ENCODE data around the gene BCKDHB.

BCKDHB gene

GRCh38 chr6:80272988-80273387 is 166.5 kb downstream of the BCKDHB start:
- H3K4me3 ChIP-seq (ENCODE audit: low read depth, low read length), result no peak overlapping the region
- no peak for TF ChIP-seq CTCF (IDR thresholded peaks at IDR 0.05; ENCODE audit: borderline replicate concordance, insufficient read depth, low read depth, low read length)

GRCh38 chr6:80276861-80277260 is 170.4 kb downstream of the BCKDHB start:
- no peak for TF ChIP-seq CTCF (IDR thresholded peaks at IDR 0.05; ENCODE audit: borderline replicate concordance, insufficient read depth, low read depth, low read length)

GRCh38 chr6:80277501-80277900 is 171.0 kb downstream of the BCKDHB start:
- TF ChIP-seq CTCF (IDR thresholded peaks at IDR 0.05; ENCODE audit: borderline replicate concordance, insufficient read depth, low read depth, low read length), result no peak
- no peak overlapping the region for H3K4me3 ChIP-seq (ENCODE audit: low read depth, low read length)

More at GRCh38 chr6:80276861-80277260, 170.4 kb downstream of the BCKDHB start:
- no peak overlapping the region for H3K4me3 ChIP-seq (ENCODE audit: low read depth, low read length)

- H3K4me3 ChIP-seq (ENCODE audit: low read depth, low read length), result no peak overlapping the region
- no peak for TF ChIP-seq CTCF (IDR thresholded peaks at IDR 0.05; ENCODE audit: borderline replicate concordance, insufficient read depth, low read depth, low read length)
Measured at GRCh38 chr6:80280262-80281010, 174.0 kb downstream of the BCKDHB start.

GRCh38 chr6:80282913-80283554 is 176.6 kb downstream of the BCKDHB start:
- no peak overlapping the region for H3K4me3 ChIP-seq (ENCODE audit: low read depth, low read length)
- TF ChIP-seq CTCF (IDR thresholded peaks at IDR 0.05; ENCODE audit: borderline replicate concordance, insufficient read depth, low read depth, low read length), result no peak

- no peak for TF ChIP-seq CTCF (IDR thresholded peaks at IDR 0.05; ENCODE audit: borderline replicate concordance, insufficient read depth, low read depth, low read length)
- no peak overlapping the region for H3K4me3 ChIP-seq (ENCODE audit: low read depth, low read length)
Measured at GRCh38 chr6:80287112-80287511, 180.6 kb downstream of the BCKDHB start.

- TF ChIP-seq CTCF (IDR thresholded peaks at IDR 0.05; ENCODE audit: borderline replicate concordance, insufficient read depth, low read depth, low read length), result no peak
- no peak overlapping the region for H3K4me3 ChIP-seq (ENCODE audit: low read depth, low read length)
Measured at GRCh38 chr6:80287607-80288006, 181.1 kb downstream of the BCKDHB start.

All from GM12875 (cell line).